Mesenchymal stem cell (in vitro differentiated cells and primary cell): Measurements from ENCODE around the gene CREB3L4.
A peak's percentile ranks its signal among the peaks of the same experiment; 100 is the strongest.
"Not testable (repeated sequence)": the region's sequence is repeated elsewhere in the genome, so short reads cannot be mapped to it uniquely, and the experiment has no call there.

Experiments used
- DNase-seq: peaks from one replicate; pipeline ENCODE4 v3.0.0-alpha.2; 2013
- H2AFZ ChIP-seq: one replicate; pipeline ENCODE4 v1.6.1; 2013; ENCODE audit warnings: low read depth, mild to moderate bottlenecking, control low read depth, inconsistent platforms, low read length, moderate library complexity
- H2AK5ac ChIP-seq: 2 replicates; pipeline ENCODE4 v1.6.1; 2013; ENCODE audit warnings: low read length, moderate library complexity, mild to moderate bottlenecking, inconsistent platforms; ENCODE audit not compliant: severe bottlenecking
- H2BK120ac ChIP-seq: one replicate; pipeline ENCODE4 v1.6.1; 2013; ENCODE audit warnings: low read depth, mild to moderate bottlenecking, inconsistent platforms, low read length, moderate library complexity
- H2BK12ac ChIP-seq, 2 experiments: one replicate each; pipeline ENCODE4 v1.6.1; 2013; ENCODE audit warnings: inconsistent platforms in 2 of 2, low read length in 2 of 2, mild to moderate bottlenecking in 2 of 2, moderate library complexity in 2 of 2, control low read depth in 1 of 2
- H2BK15ac ChIP-seq: one replicate; pipeline ENCODE4 v1.6.1; 2013; ENCODE audit warnings: mild to moderate bottlenecking, low read depth, inconsistent platforms; ENCODE audit not compliant: poor library complexity, severe bottlenecking
- H2BK5ac ChIP-seq: 2 replicates; pipeline ENCODE4 v1.6.1; 2013; ENCODE audit warnings: low read depth, mild to moderate bottlenecking, low read length, control low read depth, inconsistent platforms; ENCODE audit not compliant: poor library complexity, severe bottlenecking
- H3K14ac ChIP-seq, 2 experiments: one replicate each; pipeline ENCODE4 v1.6.1; 2013; ENCODE audit warnings: inconsistent platforms in 2 of 2, low read length in 2 of 2, control low read depth in 1 of 2, mild to moderate bottlenecking in 1 of 2, moderate library complexity in 1 of 2
- H3K18ac ChIP-seq, 2 experiments: one replicate each; pipeline ENCODE4 v1.6.1; 2013; ENCODE audit warnings: inconsistent platforms in 2 of 2, low read length in 2 of 2, control low read depth in 1 of 2, low read depth in 1 of 2, mild to moderate bottlenecking in 1 of 2
- H3K23ac ChIP-seq, 2 experiments: one replicate each; pipeline ENCODE4 v1.6.1; 2013; ENCODE audit warnings: inconsistent platforms in 2 of 2, low read length in 2 of 2, mild to moderate bottlenecking in 2 of 2, moderate library complexity in 2 of 2, control low read depth in 1 of 2
- H3K27ac ChIP-seq: 2 replicates; pipeline ENCODE4 v1.5.1; 2013; ENCODE audit warnings: mild to moderate bottlenecking, moderate library complexity, low read length, control low read depth, inconsistent platforms; ENCODE audit not compliant: poor library complexity, severe bottlenecking
- H3K27me3 ChIP-seq, 2 experiments: 2 replicates each; pipeline versions ENCODE4 v1.6.1 to v1.7.0; 2013; ENCODE audit warnings: low read length in 2 of 2, mild to moderate bottlenecking in 2 of 2, moderate library complexity in 2 of 2, control low read depth in 1 of 2, inconsistent platforms in 1 of 2; ENCODE audit not compliant: control insufficient read depth in 1 of 2, insufficient read depth in 1 of 2
- H3K36me3 ChIP-seq, 2 experiments: 2 replicates each; pipeline versions ENCODE4 v1.6.1 to v1.7.0; 2013; ENCODE audit warnings: low read length in 2 of 2, control low read depth in 1 of 2, inconsistent platforms in 1 of 2, low read depth in 1 of 2, mild to moderate bottlenecking in 1 of 2; ENCODE audit not compliant: insufficient read depth in 2 of 2, control insufficient read depth in 1 of 2
- H3K4ac ChIP-seq, 2 experiments: one replicate each; pipeline ENCODE4 v1.6.1; 2013; ENCODE audit warnings: inconsistent platforms in 2 of 2, low read length in 2 of 2, mild to moderate bottlenecking in 2 of 2, moderate library complexity in 2 of 2, control low read depth in 1 of 2, low read depth in 1 of 2
- H3K4me1 ChIP-seq: 2 replicates; pipeline ENCODE4 v1.6.1; 2013; ENCODE audit warnings: low read depth, low read length, control low read depth; ENCODE audit not compliant: control insufficient read depth, insufficient read depth
- H3K4me2 ChIP-seq: 2 replicates; pipeline ENCODE4 v1.6.1; 2013; ENCODE audit warnings: low read length, mild to moderate bottlenecking, inconsistent platforms; ENCODE audit not compliant: poor library complexity, severe bottlenecking
- H3K4me3 ChIP-seq, 2 experiments: 2 replicates each; pipeline versions ENCODE4 v1.5.1 to v1.7.0; 2013; ENCODE audit warnings: low read length in 2 of 2, mild to moderate bottlenecking in 2 of 2, control low read depth in 1 of 2, low read depth in 1 of 2; ENCODE audit not compliant: insufficient read depth in 1 of 2
- H3K79me1 ChIP-seq: replicated peaks from 2 replicates; pipeline ENCODE4 v1.6.1; 2013; ENCODE audit warnings: mild to moderate bottlenecking, control low read depth, low read length, inconsistent platforms; ENCODE audit not compliant: poor library complexity, severe bottlenecking
- H3K9ac ChIP-seq: 2 replicates; pipeline ENCODE4 v1.7.0; 2013; ENCODE audit warnings: mild to moderate bottlenecking, low read length, moderate library complexity
- H3K9me3 ChIP-seq: 2 replicates; pipeline ENCODE4 v1.7.0; 2013; ENCODE audit warnings: mild to moderate bottlenecking, low read length; ENCODE audit not compliant: control insufficient read depth
- H4K8ac ChIP-seq: one replicate; pipeline ENCODE4 v1.6.1; 2013; ENCODE audit warnings: inconsistent platforms, mild to moderate bottlenecking, low read length, moderate library complexity
- H4K91ac ChIP-seq: one replicate; pipeline ENCODE4 v1.6.1; 2013; ENCODE audit warnings: mild to moderate bottlenecking, low read length, inconsistent platforms
- WGBS: methylation state at CpG from one replicate; pipeline ENCODE4 v1.1.7; 2013; ENCODE audit warnings: mixed read lengths; 5-methylcytosine and 5-hydroxymethylcytosine counted together

The CREB3L4 gene

GRCh38 chr1:154006136-154006535 lies 38.4 kb downstream of the CREB3L4 start:
- no peaks in the 10 kb centered on the region for H3K36me3 ChIP-seq
- H3K4me1 ChIP-seq = peaks cover 2% of the 10 kb centered on the region
- H3K23ac ChIP-seq = no peak overlapping the region
- H3K79me1 ChIP-seq = no peaks in the 10 kb centered on the region
- WGBS = 86% methylated on average over 1 of the region's 3 CpGs
- no peak overlapping the region for H3K27ac ChIP-seq
- no peak overlapping the region for H3K9ac ChIP-seq
- H3K4ac ChIP-seq = no peak overlapping the region
- DNase-seq = peak; percentile 57
- H3K14ac ChIP-seq = no peak overlapping the region
- no peak overlapping the region for H2BK5ac ChIP-seq
- no peak overlapping the region for H3K4me2 ChIP-seq
- H2BK12ac ChIP-seq = no peak overlapping the region
- H4K91ac ChIP-seq = no peak overlapping the region
- no peak overlapping the region for H4K8ac ChIP-seq
- H2BK15ac ChIP-seq = no peak overlapping the region
- no peaks in the 10 kb centered on the region for H3K27me3 ChIP-seq
- H2BK120ac ChIP-seq = no peak overlapping the region
- H3K9me3 ChIP-seq = no peaks in the 10 kb centered on the region
- no peak overlapping the region for H3K18ac ChIP-seq
- no peak overlapping the region for H2AFZ ChIP-seq
- H3K4me3 ChIP-seq = no peak overlapping the region
- H2AK5ac ChIP-seq = no peak overlapping the region

GRCh38 chr1:154012129-154012528 lies 44.4 kb downstream of the CREB3L4 start:
- Histone ChIP-seq H3K27me3 (no peaks in the 10 kb centered on the region), H2BK5ac (no peak overlapping the region), H3K9me3 (no peaks in the 10 kb centered on the region), H4K91ac (no peak overlapping the region), H3K14ac (no peak overlapping the region), H3K18ac (no peak overlapping the region), H3K79me1 (no peaks in the 10 kb centered on the region), H4K8ac (no peak overlapping the region), H3K4me3 (no peak overlapping the region), H3K4me2 (no peak overlapping the region), H3K4me1 (no peaks in the 10 kb centered on the region), H2BK120ac (no peak overlapping the region), H3K4ac (no peak overlapping the region), H2AK5ac (no peak overlapping the region), H3K36me3 (no peaks in the 10 kb centered on the region), H3K27ac (no peak overlapping the region), H2BK12ac (no peak overlapping the region), H3K9ac (no peak overlapping the region), H2BK15ac (no peak overlapping the region), H3K23ac (no peak overlapping the region), H2AFZ (no peak overlapping the region)
- DNase-seq = no peak
- WGBS = 84% methylated on average over 1 of the region's 1 CpG

- H2BK5ac ChIP-seq = not testable (repeated sequence)
Measured at GRCh38 chr1:154012543-154012942, 44.8 kb downstream of the CREB3L4 start.

GRCh38 chr1:154014154-154014907 lies 46.6 kb downstream of the CREB3L4 start:
- DNase-seq = peak; percentile 62
- no peak overlapping the region for H3K14ac ChIP-seq
- H2BK15ac ChIP-seq = no peak overlapping the region
- no peak overlapping the region for H4K91ac ChIP-seq
- H3K4me2 ChIP-seq = no peak overlapping the region
- no peak overlapping the region for H3K27ac ChIP-seq
- H2BK5ac ChIP-seq = no peak overlapping the region
- no peaks in the 10 kb centered on the region for H3K79me1 ChIP-seq
- H3K9ac ChIP-seq = no peak overlapping the region
- H3K9me3 ChIP-seq = no peaks in the 10 kb centered on the region
- no peak overlapping the region for H3K18ac ChIP-seq
- no peak overlapping the region for H2AFZ ChIP-seq
- H3K36me3 ChIP-seq = no peaks in the 10 kb centered on the region
- no peak overlapping the region for H4K8ac ChIP-seq
- H3K4me1 ChIP-seq = no peaks in the 10 kb centered on the region
- no peak overlapping the region for H2BK120ac ChIP-seq
- no peak overlapping the region for H2BK12ac ChIP-seq
- H3K23ac ChIP-seq = no peak overlapping the region
- H3K4ac ChIP-seq = no peak overlapping the region
- H3K4me3 ChIP-seq = no peak overlapping the region
- no peak overlapping the region for H2AK5ac ChIP-seq
- 55% methylated on average over 3 of the region's 3 CpGs for WGBS
- no peaks in the 10 kb centered on the region for H3K27me3 ChIP-seq

More at GRCh38 chr1:154012543-154012942, 44.8 kb downstream of the CREB3L4 start:
- not testable (repeated sequence) for H3K14ac ChIP-seq, H3K4me1 ChIP-seq, H3K79me1 ChIP-seq, H2BK120ac ChIP-seq, H3K27ac ChIP-seq, H2BK12ac ChIP-seq, H3K36me3 ChIP-seq, H3K4ac ChIP-seq, H2BK15ac ChIP-seq, H3K9me3 ChIP-seq, H3K18ac ChIP-seq, H3K23ac ChIP-seq, H2AK5ac ChIP-seq, DNase-seq, H3K27me3 ChIP-seq, H3K4me3 ChIP-seq, H3K9ac ChIP-seq, H4K8ac ChIP-seq, H3K4me2 ChIP-seq, H2AFZ ChIP-seq, H4K91ac ChIP-seq
- 95% methylated on average over 14 of the region's 14 CpGs for WGBS
